Peyer's patch (tissue), 4 donors: ENCODE results near the gene SLC15A1.

Experiments
- POLR2A ChIP-seq, 2 donors: fragments of 450-650 bp; IDR thresholded peaks; one replicate each; pipeline ENCODE4 v1.5.1; 2017; ENCODE audit warnings: antibody characterized with exemption in 2 of 2, mild to moderate bottlenecking in 2 of 2, moderate library complexity in 2 of 2
- TF ChIP-seq, protein P1 (sequence below), 6 experiments: fragments of 450-650 bp in 4 of 6; fragments of 200-600 bp in 2 of 6; sonication (generic) in 1 of 6; IDR thresholded peaks; one replicate each; pipeline ENCODE4 v1.5.1; 2017 to 2019; ENCODE audit warnings: antibody characterized with exemption in 6 of 6, mild to moderate bottlenecking in 3 of 6, moderate library complexity in 1 of 6

- TF ChIP-seq, protein P1, sequence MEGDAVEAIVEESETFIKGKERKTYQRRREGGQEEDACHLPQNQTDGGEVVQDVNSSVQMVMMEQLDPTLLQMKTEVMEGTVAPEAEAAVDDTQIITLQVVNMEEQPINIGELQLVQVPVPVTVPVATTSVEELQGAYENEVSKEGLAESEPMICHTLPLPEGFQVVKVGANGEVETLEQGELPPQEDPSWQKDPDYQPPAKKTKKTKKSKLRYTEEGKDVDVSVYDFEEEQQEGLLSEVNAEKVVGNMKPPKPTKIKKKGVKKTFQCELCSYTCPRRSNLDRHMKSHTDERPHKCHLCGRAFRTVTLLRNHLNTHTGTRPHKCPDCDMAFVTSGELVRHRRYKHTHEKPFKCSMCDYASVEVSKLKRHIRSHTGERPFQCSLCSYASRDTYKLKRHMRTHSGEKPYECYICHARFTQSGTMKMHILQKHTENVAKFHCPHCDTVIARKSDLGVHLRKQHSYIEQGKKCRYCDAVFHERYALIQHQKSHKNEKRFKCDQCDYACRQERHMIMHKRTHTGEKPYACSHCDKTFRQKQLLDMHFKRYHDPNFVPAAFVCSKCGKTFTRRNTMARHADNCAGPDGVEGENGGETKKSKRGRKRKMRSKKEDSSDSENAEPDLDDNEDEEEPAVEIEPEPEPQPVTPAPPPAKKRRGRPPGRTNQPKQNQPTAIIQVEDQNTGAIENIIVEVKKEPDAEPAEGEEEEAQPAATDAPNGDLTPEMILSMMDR (IDR thresholded peaks at IDR 0.05): no peak
- no peak for TF ChIP-seq POLR2A (IDR thresholded peaks at IDR 0.05)
Observed at GRCh38 chr13:98792785-98793495, 40.5 kb upstream of the SLC15A1 start.
